Activated naive CD8-positive, alpha-beta T cell (primary cell): ENCODE data around the gene MDC1.

Experiments
- H3K27ac Mint-ChIP-seq: one replicate; pipeline ENCODE4 v1.8.0; 2021; ENCODE audit warnings: mixed read lengths
- H3K27me3 Mint-ChIP-seq: one replicate; pipeline ENCODE4 v1.8.0; 2021; ENCODE audit warnings: mixed read lengths
- H3K36me3 Mint-ChIP-seq: one replicate; pipeline ENCODE4 v1.8.0; 2021; ENCODE audit warnings: mixed read lengths
- H3K4me1 Mint-ChIP-seq: one replicate; pipeline ENCODE4 v1.8.0; 2021; ENCODE audit warnings: low read depth, mixed read lengths
- H3K4me3 Mint-ChIP-seq: one replicate; pipeline ENCODE4 v1.8.0; 2021; ENCODE audit warnings: mild to moderate bottlenecking, mixed read lengths
- H3K9me3 Mint-ChIP-seq: one replicate; pipeline ENCODE4 v1.8.0; 2021; ENCODE audit warnings: low read depth, mixed read lengths

MDC1 gene

DNA sequence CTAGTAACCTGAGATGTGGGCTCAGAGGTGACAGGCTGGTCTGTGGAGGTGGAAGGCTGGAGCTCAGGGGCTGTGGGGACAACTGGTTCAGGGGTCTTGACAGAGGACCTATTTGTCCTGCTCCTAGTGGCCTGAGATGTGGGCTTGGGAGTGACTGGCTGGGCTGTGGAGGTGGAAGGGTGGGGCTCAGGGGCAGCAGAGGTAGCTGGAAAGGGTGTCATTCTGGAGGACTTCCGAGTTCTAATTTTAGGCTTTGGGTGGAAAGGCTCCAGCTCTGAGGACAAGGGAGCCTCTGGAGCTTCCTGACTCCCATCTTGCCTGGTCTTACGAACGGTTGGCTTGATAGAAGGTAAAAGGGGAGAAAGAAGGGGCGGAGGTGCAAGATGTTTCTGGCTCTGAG, 11.5 kb downstream of the MDC1 start:
- Mint-ChIP-seq H3K27ac (no peak overlapping the region), H3K36me3 (peaks cover 19% of the 10 kb centered on the region), H3K4me1 (no peaks in the 10 kb centered on the region), H3K27me3 (no peaks in the 10 kb centered on the region), H3K9me3 (no peaks in the 10 kb centered on the region), H3K4me3 (no peak overlapping the region)

DNA sequence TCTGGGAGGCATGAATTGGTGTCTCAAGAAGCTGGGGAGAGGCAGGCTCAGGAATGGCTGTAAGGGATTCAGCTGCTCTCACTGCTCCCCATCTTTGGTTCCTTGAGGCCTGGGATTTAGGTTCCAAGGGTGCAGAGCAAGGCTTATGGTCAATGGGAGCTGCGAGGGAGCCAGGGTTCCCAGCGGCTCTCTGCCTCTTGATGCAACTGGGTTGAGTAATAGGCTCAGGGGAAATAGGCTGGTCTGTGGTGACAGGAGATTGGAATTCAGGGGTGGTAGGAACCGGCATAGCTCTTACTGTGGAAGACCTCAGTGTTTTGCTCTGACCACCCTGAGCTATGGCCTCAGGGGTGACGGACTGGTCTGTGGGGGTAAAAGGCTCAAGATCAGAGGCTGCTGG, 13.3 kb downstream of the MDC1 start:
- Mint-ChIP-seq H3K4me1 (no peaks in the 10 kb centered on the region), H3K4me3 (no peak overlapping the region), H3K36me3 (peaks cover 14% of the 10 kb centered on the region), H3K27me3 (no peaks in the 10 kb centered on the region), H3K9me3 (no peaks in the 10 kb centered on the region), H3K27ac (no peak overlapping the region)

GRCh38 chr6:30703011-30703410, 14.1 kb downstream of the MDC1 start:
- Mint-ChIP-seq H3K27ac (no peak overlapping the region), H3K4me3 (no peak overlapping the region), H3K36me3 (peaks cover 14% of the 10 kb centered on the region), H3K4me1 (no peaks in the 10 kb centered on the region), H3K27me3 (no peaks in the 10 kb centered on the region), H3K9me3 (no peaks in the 10 kb centered on the region)

DNA sequence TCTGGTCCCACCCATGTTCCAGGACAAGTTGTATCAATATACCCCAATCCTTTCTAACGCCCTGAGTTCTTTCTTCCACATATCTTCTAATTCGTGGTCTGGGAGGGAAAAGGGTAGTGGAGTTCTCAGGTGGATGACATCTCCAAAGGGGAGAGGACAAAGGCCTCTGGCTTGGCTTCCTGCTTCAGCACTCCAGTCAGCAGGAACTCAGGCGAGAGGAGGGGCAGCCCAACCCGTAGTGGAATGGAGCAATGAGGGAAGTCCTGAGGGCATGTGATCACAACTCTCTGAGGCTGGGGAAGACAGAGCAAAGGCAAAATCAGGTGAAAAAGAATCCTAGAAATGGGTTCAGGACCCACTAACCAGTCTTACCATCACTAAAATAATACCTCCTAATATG, 16.7 kb downstream of the MDC1 start:
- no peaks in the 10 kb centered on the region for H3K9me3 Mint-ChIP-seq
- H3K36me3 Mint-ChIP-seq, result peaks cover 4% of the 10 kb centered on the region
- no peaks in the 10 kb centered on the region for H3K27me3 Mint-ChIP-seq
- H3K4me3 Mint-ChIP-seq, result no peak overlapping the region
- H3K4me1 Mint-ChIP-seq, result no peaks in the 10 kb centered on the region
- no peak overlapping the region for H3K27ac Mint-ChIP-seq

DNA sequence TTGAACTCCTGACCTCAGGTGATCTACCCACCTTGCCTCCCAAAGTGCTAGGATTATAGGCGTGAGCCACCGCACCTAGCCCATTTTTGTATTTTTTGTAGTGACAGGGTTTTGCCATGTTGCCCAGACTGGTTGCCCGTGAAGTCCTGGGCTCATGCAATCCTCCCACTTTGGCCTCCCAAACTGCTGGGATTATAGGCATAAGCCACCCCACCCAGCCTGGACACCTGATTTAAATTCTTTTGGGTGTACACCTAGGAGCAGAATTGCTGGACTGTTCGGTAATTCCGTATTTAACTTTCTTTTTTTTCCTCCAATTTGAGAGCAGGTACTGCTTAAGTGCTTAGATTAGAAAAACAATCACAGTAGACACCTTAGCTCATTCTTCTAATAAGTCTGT, 20.6 kb downstream of the MDC1 start:
- Mint-ChIP-seq H3K9me3 (no peaks in the 10 kb centered on the region), H3K36me3 (no peaks in the 10 kb centered on the region), H3K4me3 (no peak overlapping the region), H3K27ac (no peak overlapping the region), H3K4me1 (peaks cover 5% of the 10 kb centered on the region), H3K27me3 (no peaks in the 10 kb centered on the region)

DNA sequence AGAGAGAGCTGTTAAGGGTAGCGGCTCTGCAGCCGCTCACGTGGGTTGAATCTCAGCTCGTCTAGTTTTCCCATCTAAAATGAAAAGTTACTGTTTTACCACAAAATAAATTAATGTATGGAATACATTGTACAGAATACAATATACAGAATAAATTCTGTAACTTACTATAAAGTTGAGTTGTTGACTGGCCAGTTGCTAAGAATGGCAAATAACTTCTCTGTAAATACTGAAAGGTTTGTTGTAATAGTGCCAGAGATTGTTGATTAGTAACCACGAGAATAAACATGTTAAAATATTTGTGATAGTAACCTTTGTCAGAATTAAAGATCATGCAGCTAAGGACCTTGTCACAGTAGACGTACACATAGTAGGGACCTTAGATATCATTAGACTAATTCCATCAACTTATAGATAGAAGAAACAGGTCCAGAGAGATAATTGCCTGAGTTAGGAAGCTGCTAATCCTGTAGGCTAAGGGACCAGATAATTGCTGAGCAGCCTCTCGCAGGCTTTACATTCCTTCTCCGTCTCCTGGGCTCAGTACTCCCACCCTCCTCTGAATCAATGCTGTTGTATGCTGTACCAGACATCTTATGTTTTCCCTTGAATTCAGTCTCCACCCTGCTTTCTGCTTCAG, 25.8 kb downstream of the MDC1 start:
- no peaks in the 10 kb centered on the region for H3K9me3 Mint-ChIP-seq
- H3K36me3 Mint-ChIP-seq, result no peaks in the 10 kb centered on the region
- H3K4me1 Mint-ChIP-seq, result peaks cover 42% of the 10 kb centered on the region
- H3K27me3 Mint-ChIP-seq, result no peaks in the 10 kb centered on the region
- peak overlapping the region; percentile 83 for H3K27ac Mint-ChIP-seq
- H3K4me3 Mint-ChIP-seq, result peak overlapping the region; percentile 91

GRCh38 chr6:30690403-30691207, 26.5 kb downstream of the MDC1 start, which contains the start of gene NRM:
Gene NRM (minus strand): TSS chr6:30690984. CDS start chr6:30690974, 10 bp downstream.
- Mint-ChIP-seq H3K9me3 (no peaks in the 10 kb centered on the region), H3K27ac (peak within 1 kb of the TSS; percentile 84), H3K4me1 (peaks cover 42% of the 10 kb centered on the region), H3K27me3 (no peaks in the 10 kb centered on the region), H3K4me3 (peak within 1 kb of the TSS; percentile 91), H3K36me3 (no peaks in the 10 kb centered on the region)

- H3K36me3 Mint-ChIP-seq, result peaks cover 2% of the 10 kb centered on the region
- no peaks in the 10 kb centered on the region for H3K9me3 Mint-ChIP-seq
- H3K4me3 Mint-ChIP-seq, result peak overlapping the region; percentile 91
- no peaks in the 10 kb centered on the region for H3K27me3 Mint-ChIP-seq
- H3K4me1 Mint-ChIP-seq, result peaks cover 42% of the 10 kb centered on the region
- H3K27ac Mint-ChIP-seq, result peak overlapping the region; percentile 84
Observed at GRCh38 chr6:30689985-30690384, 27.1 kb downstream of the MDC1 start.

DNA sequence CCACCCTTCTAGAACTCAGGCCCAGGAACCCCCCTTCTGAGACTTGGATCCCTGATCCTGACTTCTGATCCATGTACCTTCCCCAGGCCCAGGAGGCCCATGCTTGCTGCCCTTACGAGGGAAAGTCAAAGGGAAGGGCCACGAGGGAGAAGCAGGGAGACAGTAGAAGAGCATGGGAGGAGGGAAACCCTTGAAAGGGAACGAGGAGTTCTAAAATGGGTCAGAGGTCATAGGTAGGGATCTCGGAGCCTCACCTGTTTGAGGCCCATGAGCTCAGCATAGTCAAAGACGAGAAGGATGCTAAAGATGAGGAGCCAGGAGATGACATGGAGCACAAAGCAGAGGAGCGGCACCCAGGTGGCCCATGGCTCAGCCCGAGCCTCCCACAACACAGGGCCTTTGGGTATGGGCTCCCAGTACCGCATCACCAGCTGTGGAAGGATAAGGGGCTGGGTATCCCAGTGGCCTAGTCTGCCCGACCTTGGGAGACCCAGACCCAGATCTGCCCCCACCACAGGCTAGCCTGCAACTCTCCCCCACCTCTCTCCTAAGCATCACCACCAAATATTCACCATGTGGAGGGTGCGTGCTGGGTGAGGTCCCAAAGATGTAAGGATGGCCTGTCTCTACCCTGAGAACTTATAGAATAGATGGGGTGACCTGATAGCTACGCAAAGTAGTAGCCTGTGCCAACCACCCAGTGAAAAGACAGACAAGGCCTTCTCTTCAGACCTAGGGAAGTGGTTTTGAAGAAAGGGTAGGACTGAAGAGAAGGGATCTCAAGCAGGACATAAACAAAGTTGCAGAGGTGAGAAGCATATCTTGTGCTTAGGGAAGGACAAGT, 27.8 kb downstream of the MDC1 start:
- H3K36me3 Mint-ChIP-seq, result peaks cover 4% of the 10 kb centered on the region
- H3K27ac Mint-ChIP-seq, result peak overlapping the region; percentile 84
- peak overlapping the region; percentile 93 for H3K4me3 Mint-ChIP-seq
- no peaks in the 10 kb centered on the region for H3K9me3 Mint-ChIP-seq
- no peaks in the 10 kb centered on the region for H3K27me3 Mint-ChIP-seq
- peaks cover 42% of the 10 kb centered on the region for H3K4me1 Mint-ChIP-seq

DNA sequence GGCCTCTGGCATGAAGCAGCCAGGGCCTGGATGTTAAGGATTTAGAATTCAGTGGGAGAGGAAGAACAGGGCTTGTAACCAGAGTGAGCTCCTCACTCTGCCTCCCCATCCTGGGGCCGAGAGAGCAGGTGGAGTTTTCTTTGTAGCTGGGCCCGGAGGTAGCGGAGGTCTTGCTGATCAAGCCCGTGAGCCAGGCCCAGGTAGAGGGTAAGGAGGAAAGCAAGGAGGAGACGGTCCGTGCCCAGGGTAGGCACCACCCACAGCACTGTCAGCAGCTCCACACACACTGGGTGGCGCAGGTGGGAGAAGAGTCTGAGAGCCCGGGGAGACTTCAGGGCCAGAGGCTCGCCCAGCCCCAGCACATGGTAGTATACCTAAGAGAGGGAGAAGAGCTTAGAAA, 28.5 kb downstream of the MDC1 start:
- Mint-ChIP-seq H3K4me1 (peaks cover 42% of the 10 kb centered on the region), H3K36me3 (peaks cover 4% of the 10 kb centered on the region), H3K27ac (peak overlapping the region; percentile 89), H3K9me3 (no peaks in the 10 kb centered on the region), H3K4me3 (peak overlapping the region; percentile 93), H3K27me3 (no peaks in the 10 kb centered on the region)

DNA sequence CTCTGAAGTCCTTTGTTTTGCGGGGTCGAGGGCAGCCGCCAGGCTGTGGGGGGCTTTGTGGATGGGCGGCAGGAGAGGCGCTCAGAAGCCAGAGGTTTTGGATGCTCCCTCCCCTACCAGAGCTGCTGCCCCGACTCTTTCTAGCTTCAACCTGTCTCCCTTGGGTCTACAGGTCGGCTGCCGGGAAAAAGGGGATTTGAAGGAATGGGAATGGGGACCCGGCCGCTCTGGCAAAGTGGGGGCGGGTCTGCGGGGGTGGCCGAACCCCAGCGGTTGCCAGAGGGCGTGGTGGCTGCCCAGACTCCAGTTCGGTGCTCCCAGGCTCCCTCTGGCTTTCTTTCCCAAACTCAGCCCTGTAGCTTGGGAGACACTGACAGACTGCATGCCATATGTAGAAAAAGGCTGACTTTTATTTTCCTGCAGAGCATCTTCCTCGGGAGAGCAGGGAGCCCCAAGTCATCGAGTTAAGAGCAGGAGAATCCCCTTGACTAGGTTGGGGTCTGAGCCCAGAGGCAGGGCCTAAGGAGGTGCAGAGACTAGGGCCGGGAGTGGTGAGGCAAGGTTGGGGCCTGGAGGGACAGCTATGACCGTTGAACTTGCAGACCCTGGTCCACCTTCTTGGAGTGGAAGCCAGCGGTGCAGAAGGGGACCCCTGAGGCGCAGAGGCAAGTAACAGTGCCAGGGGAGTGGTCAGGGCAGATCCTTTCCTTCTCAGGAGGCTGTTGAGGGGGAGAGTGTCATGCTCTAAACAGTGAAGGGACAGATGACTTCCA, 29.2 kb downstream of the MDC1 start:
- Mint-ChIP-seq H3K9me3 (no peaks in the 10 kb centered on the region), H3K4me1 (peaks cover 42% of the 10 kb centered on the region), H3K27me3 (no peaks in the 10 kb centered on the region), H3K4me3 (peak overlapping the region; percentile 93), H3K27ac (peak overlapping the region; percentile 89), H3K36me3 (peaks cover 6% of the 10 kb centered on the region)

DNA sequence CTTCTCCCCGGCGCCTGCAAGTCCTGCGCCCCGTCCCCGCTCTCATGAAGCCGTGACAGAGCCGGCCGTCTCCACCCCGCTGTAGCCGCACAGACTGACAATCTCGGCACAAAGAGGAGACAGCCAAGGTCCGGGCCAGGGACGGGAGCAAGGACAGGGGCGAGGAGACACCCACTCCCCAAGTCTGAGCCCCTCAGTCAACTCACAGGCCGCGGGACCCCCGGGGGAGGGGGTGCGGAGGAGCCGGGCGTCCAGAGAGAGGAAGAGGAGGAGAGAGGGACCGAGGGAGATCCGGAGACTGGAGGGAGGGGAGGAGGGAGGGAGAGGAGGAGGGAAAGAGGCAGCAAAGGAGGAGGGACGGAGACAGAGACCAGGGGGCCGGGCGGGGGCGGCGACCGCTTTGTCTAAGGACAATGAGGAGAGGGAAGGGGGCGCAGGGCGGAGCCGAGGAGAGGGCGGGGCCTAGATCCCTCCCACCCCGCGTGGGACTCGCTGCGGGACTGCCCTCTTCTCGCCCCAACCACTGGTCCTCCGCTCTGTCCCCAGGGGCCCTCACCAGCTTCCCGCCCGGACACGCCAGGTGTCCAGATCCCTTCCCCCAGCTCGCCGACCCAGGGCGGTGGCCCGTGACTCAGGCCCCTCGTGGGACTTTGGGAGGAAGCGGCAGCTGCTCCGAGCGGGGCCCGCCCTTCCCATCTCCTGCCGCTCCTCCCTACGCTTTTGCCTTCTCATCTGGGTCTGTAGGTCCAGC, 30.0 kb downstream of the MDC1 start:
- Mint-ChIP-seq H3K4me3 (peak overlapping the region; percentile 93), H3K36me3 (peaks cover 10% of the 10 kb centered on the region), H3K4me1 (peaks cover 40% of the 10 kb centered on the region), H3K27ac (peak overlapping the region; percentile 89), H3K9me3 (no peaks in the 10 kb centered on the region), H3K27me3 (no peaks in the 10 kb centered on the region)

DNA sequence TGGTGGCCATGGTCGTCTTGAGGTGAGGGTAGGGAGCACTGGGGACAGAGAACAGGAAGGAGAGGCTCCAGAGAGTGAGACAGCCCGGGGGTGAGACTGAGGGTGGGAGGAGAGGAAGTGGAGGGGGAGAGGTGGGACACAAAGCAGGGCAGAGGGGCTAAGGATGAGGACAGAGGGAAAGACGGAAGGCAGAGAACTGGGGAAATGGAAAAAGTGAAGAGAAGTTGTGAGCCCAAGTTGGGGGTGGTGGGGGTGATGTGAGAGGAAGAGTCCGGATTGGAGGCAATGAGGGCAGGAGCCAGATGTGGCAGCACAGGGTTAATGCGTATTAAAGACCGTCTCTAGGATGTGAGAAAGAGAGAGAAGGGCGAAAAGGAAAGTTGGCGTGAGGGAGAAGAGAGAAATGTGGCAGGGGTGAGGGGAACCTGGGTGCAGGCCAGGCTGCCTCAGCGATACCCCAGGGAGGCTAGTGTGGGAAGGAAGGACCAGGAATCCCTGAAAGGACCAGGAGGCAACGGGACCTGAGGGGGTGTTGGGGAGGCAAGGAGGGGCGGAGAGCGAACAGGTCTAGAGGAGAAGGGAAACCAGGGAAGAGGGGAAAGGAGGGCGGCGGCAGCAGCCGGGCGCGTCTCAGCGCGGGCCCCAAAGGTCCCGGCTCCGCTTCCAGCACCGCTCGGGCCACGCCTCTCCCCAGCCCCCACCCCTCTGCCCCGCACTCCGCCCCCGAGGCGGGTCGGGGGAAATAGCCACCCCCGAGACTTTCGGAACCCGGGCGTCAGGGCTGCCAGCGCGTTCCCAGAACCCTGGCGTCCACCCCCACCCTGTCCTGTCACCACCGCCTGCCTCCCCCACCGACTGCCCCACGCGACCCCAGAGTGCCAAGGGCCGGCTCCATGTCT, 30.8 kb downstream of the MDC1 start, which contains the start of gene PPP1R18:
PPP1R18 (minus strand) TSS at position 637 of the 899 bp plus-strand sequence; CDS start at position 10, 627 bp downstream.
- H3K27ac Mint-ChIP-seq, result peak within 1 kb of the TSS; percentile 91
- H3K9me3 Mint-ChIP-seq, result no peaks in the 10 kb centered on the region
- peaks cover 12% of the 10 kb centered on the region for H3K36me3 Mint-ChIP-seq
- no peaks in the 10 kb centered on the region for H3K27me3 Mint-ChIP-seq
- peak within 1 kb of the TSS; percentile 93 for H3K4me3 Mint-ChIP-seq
- peaks cover 37% of the 10 kb centered on the region for H3K4me1 Mint-ChIP-seq
